HG02610 (cell line): Measurements from ENCODE around the gene MFSD1.
A peak's percentile ranks its signal among the peaks of the same experiment; 100 is the strongest.

Experiments used
- ATAC-seq: cut with Tn5 transposase; IDR thresholded peaks from one replicate; pipeline ENCODE4 v1.9.1; 2021; ENCODE audit warnings: mild to moderate bottlenecking, moderate library complexity; ENCODE audit not compliant: unreplicated experiment

The MFSD1 gene, protein sequence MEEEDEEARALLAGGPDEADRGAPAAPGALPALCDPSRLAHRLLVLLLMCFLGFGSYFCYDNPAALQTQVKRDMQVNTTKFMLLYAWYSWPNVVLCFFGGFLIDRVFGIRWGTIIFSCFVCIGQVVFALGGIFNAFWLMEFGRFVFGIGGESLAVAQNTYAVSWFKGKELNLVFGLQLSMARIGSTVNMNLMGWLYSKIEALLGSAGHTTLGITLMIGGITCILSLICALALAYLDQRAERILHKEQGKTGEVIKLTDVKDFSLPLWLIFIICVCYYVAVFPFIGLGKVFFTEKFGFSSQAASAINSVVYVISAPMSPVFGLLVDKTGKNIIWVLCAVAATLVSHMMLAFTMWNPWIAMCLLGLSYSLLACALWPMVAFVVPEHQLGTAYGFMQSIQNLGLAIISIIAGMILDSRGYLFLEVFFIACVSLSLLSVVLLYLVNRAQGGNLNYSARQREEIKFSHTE

DNA sequence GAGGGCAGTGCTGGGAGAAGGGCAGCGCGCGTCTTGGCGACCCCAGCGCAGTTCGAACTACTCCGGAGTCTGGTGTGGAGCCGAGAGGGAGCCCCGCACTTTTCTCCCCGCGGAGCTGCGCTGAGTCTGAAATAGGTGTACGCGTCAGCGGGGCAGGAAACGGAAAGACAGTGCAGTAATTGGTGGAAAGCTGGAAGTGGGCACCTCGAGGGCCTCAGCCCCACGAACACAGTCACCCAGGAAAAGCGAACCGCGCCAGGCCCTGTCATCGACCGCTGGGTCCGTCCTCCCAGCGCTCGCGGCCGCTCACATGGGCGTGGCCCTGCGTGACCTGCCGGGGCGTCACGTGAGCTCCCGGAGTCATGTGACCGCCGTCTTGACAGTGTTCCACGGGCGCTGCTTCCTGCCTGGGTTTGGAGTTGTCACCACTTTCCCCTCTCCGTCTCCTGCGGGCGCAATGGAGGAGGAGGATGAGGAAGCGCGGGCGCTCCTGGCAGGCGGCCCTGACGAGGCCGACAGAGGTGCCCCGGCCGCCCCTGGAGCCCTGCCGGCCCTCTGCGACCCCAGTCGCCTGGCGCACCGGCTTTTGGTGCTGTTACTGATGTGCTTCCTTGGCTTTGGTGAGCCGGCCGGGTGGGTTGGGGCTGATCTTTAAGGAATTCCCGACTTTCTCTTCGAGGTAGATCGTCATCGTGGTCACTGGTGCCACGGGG lies at the start of gene MFSD1:
TSS of gene MFSD1 (plus strand) at position 359 of the 713 bp plus-strand sequence. CDS start at position 458, 99 bp downstream.
- ATAC-seq, result peak; percentile 99

GRCh38 chr3:158753854-158754253 lies 48.0 kb upstream of the MFSD1 start:
- no peak for ATAC-seq

- ATAC-seq, result no peak
Measured at GRCh38 chr3:158755421-158755820, 46.4 kb upstream of the MFSD1 start.

GRCh38 chr3:158761350-158761749 lies 40.5 kb upstream of the MFSD1 start:
- ATAC-seq, result no peak

- no peak for ATAC-seq
Measured at GRCh38 chr3:158762701-158763100, 39.2 kb upstream of the MFSD1 start.

- ATAC-seq, result no peak
Measured at GRCh38 chr3:158763421-158763820, 38.4 kb upstream of the MFSD1 start.

- no peak for ATAC-seq
Measured at GRCh38 chr3:158765518-158766205, 36.2 kb upstream of the MFSD1 start.

DNA sequence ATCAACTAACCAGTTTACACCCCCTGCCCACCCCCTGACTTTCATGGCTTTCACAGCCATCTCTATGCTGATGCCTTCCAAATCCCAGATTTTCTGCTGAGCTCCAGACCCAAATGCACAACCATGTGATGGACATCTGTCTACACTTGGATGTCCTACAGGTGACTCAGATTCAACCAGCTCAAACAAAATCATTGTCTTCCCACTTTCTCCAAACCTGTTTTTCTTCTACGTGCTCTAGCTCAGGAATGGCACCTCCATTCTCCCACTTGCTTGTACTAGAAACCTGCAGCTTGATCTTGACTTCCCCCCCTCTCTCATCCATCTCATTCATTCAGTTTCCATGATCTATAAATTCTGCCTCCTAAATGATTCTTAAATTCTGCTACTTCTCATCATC lies 35.5 kb upstream of the MFSD1 start:
- no peak for ATAC-seq

- no peak for ATAC-seq
Measured at GRCh38 chr3:158768361-158768787, 33.5 kb upstream of the MFSD1 start.

DNA sequence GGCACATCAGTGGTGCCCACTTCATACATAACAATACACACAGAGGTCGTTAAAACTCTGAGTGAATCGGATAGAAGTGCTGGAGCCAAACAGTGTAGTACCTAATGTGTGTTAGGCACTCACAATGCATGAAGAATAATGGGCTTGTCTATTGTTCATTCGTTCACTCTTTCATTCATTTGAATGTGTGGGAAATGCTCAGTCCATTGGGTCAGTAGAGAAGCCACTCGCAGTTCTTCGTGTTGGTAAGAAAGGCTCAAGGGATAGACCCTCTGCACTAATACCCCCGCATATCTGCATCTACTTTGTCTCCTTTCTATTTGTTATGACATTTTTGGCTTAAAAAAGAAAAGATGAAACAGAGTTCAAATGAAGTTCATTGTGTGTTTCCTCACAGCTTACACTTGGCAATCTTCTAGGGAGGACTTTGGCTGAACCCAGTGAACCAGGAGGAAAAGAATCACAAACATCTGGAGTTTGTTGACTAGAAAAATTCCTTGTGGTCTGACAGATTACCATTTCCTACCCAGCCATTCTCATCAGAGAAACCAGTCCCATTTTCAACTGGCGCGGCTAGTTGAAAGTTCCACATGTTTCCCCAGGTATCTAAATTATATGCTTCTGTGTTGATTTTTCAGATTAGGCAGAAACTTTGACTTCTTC lies 32.8 kb upstream of the MFSD1 start:
- no peak for ATAC-seq

- ATAC-seq, result no peak
Measured at GRCh38 chr3:158769549-158769948, 32.3 kb upstream of the MFSD1 start.

GRCh38 chr3:158769952-158770740 lies 31.7 kb upstream of the MFSD1 start:
- no peak for ATAC-seq

DNA sequence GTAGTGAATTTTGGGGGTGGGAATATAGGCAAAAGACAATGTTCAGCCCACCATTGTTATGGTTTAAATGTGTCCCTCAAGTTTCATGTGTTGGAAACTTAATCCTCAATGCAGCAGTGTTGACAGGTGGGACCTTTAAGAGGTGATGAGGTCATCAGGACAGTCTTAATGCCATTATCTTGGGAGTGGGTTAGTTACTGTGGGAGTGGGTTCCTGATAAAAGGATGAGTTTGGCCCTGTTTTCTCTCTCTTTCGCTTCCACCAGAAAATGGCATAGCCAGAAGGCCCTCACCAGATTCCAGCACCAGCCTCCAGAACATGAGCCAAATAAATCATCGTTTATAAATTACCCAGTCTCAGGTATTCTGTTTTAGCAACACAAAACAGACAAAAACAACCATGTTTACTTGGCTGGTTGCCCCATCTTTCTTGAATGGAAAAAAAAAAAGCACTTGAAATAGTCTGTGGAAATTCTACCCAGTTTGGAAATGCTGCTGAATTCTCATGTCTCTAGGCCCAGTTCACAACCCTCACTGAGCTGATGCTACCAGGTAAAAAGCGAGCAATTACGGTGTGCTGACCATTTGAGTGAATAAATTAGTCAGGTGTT lies 31.0 kb upstream of the MFSD1 start:
- ATAC-seq, result no peak

GRCh38 chr3:158771577-158771976 lies 30.3 kb upstream of the MFSD1 start:
- ATAC-seq, result no peak

DNA sequence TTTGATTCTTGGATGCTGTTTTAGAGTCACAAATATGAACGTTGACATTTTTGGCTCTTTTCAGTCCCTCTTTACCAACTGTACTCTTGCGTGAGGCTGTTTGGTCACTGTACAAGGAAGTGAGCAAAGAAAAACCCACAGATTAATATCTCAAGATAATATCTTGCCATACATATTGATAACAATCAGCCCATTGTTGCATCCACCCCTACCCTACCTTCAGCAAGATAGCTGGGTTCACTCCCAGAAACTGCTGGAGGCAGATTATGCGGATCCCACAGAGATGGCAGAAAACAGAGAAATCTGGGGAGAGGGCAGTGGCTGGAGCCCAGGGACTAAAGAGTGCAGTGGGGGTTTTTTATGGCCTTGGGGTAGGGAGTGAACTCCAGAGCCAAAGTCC lies 29.9 kb upstream of the MFSD1 start:
- ATAC-seq, result no peak

DNA sequence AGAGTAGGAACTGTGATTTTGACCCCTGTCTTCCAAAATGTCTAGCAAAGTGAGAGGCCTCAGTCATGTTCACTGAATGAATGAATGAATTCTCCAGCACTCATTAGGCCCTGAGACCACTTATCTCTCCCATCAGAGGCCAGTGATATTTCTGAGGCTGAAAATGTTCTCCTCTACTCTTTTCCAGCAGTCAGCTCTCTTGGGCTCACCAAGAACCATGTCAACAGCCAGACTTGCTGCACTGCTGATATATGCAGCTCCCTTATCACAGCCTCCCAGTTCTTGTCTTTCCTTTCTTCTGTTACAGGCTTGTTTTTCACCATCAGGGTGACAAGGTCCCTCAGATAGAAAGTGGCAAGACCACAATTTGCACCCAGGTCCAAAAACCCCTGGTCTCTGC lies 28.7 kb upstream of the MFSD1 start:
- no peak for ATAC-seq

DNA sequence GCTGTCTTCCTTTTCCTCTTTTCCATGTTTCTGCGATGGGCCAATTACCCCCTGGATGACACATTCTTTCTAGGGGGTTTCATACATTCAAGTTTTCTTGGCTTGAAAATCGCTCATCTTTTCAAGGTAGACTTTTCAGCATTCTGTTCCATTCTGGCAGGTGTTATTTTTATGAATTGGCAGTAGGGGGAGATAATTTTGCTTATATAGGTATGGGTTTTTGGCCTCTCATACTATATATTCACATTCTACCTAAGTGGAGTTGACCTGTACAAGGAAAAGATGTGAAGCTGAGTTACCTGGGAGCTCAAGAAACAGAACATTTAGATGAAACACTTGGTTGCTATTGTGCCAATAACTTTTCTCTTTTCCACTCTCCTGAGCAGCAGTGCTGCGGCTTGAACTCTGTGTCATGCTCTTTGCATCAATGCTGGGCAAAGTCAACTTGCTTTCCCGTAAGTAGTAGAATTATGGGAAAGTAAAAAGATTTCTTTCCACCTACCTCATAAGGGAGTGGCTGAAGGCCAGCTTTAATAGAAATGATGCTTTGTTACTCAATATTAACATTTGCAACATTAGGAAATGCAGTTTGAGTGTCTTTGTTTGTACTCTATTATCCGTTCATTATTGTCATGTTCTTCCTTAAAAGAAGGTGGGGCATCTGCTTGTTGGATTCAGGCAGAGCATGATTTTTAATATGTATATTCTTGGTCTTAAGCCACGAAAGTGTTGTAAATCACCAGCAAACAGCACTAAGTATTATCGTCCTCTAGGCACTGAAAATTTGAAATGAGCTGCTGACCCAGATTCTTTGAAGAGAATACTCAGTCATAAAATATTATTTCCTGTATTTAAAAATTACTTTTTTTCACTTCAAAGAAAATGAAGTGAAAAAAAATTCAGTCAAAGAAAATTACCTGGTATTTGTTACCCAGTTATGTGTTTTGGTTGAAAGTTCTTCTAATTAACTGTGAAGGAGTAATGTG lies 27.7 kb upstream of the MFSD1 start:
- no peak for ATAC-seq

DNA sequence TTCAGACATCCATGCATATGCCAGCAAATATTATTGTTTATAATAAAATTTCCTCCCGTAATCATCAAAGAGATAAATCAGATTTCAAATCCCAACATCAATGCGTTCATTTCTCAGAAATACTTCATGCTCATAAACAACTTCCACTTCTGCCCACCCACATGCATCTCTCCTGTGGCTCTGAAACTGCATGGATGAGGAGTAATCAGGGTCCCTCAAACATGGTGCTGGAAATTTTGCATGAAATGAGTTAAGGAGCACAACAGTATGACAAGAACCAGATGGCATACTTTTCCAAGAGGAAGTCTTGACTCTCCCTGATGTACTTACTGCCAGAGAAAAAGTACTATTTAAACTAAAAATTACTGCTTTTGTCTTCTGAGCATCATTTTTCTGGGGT lies 26.9 kb upstream of the MFSD1 start:
- no peak for ATAC-seq
